WI38 (cell line): Measurements from ENCODE around the gene ELMO2.

ENCODE experiments used
- H3K4me3 ChIP-seq: 2 replicates; pipeline ENCODE4 v1.5.1; 2011; ENCODE audit warnings: low read depth, mild to moderate bottlenecking, control low read depth, low read length
- CTCF ChIP-seq: IDR thresholded peaks from 2 replicates; pipeline ENCODE4 v1.5.1; 2012; ENCODE audit warnings: low read depth, mild to moderate bottlenecking, control low read depth, low read length

ELMO2 gene

GRCh38 chr20:46406986-46407670, 713 bp upstream of the ELMO2 start:
- peak overlapping the region; percentile 82 for H3K4me3 ChIP-seq
- no peak for TF ChIP-seq CTCF

GRCh38 chr20:46402331-46402811, 4.0 kb downstream of the ELMO2 start:
- no peak for TF ChIP-seq CTCF
- no peak overlapping the region for H3K4me3 ChIP-seq

GRCh38 chr20:46401478-46401860, 4.9 kb downstream of the ELMO2 start:
- no peak overlapping the region for H3K4me3 ChIP-seq
- TF ChIP-seq CTCF = no peak

GRCh38 chr20:46400828-46401477, 5.5 kb downstream of the ELMO2 start:
- no peak for TF ChIP-seq CTCF
- peak overlapping the region; percentile 35 for H3K4me3 ChIP-seq

- no peak for TF ChIP-seq CTCF
- peak overlapping the region; percentile 35 for H3K4me3 ChIP-seq
Measured at GRCh38 chr20:46400253-46400652, 6.2 kb downstream of the ELMO2 start.

GRCh38 chr20:46399401-46399800, 7.0 kb downstream of the ELMO2 start:
- TF ChIP-seq CTCF = no peak
- no peak overlapping the region for H3K4me3 ChIP-seq

GRCh38 chr20:46398963-46399362, 7.5 kb downstream of the ELMO2 start:
- no peak for TF ChIP-seq CTCF
- H3K4me3 ChIP-seq = no peak overlapping the region
